H1 (cell line): ENCODE data around the gene DHX58. TPM values are rescaled to one million over a fixed set of nuclear protein-coding genes. Genes with fewer than 3 reads are reported as not detected.

Experiments used
- CTCF ChIA-PET: fragments of 300-600 bp; sonication (Branson Sonifier 250); formaldehyde crosslinking; loops from one replicate; lab custom pipeline; 2021; ENCODE audit not compliant: partially characterized antibody; lab: Charles Lee
- POLR2A ChIA-PET: fragments of 300-600 bp; sonication (Branson Sonifier 250); formaldehyde crosslinking; loops from one replicate; lab custom pipeline; 2021; ENCODE audit warnings: inconsistent platforms; ENCODE audit not compliant: partially characterized antibody; lab: Charles Lee
- DNase-seq, 2 experiments: peaks; one replicate each; pipeline versions ENCODE4 v3.0.0 to v3.0.0-alpha.2; 2010 to 2022; ENCODE audit warnings: low spot score in 2 of 2, low read depth in 1 of 2, mixed read lengths in 1 of 2
- FAIRE-seq: peaks from 2 replicates; lab custom pipeline; 2011; peaks lifted over from hg19 to GRCh38; lab: Jason Lieb, UNC
- H2AFZ ChIP-seq: 2 replicates; pipeline ENCODE4 v1.8.1; 2012; ENCODE audit warnings: low read length, inconsistent platforms
- H2AK5ac ChIP-seq: 2 replicates; pipeline ENCODE4 v1.6.1; 2013; ENCODE audit warnings: low read depth, low read length
- H2BK120ac ChIP-seq: replicated peaks from 2 replicates; pipeline ENCODE3; 2013; ENCODE audit warnings: low read depth, low read length, inconsistent platforms
- H2BK12ac ChIP-seq: 2 replicates; pipeline ENCODE4 v1.6.1; 2013; ENCODE audit warnings: low read depth, low read length
- H2BK15ac ChIP-seq: 2 replicates; pipeline ENCODE4 v1.6.1; 2013; ENCODE audit warnings: low read length
- H2BK20ac ChIP-seq: 2 replicates; pipeline ENCODE4 v1.6.1; 2013; ENCODE audit warnings: low read length
- H2BK5ac ChIP-seq: 2 replicates; pipeline ENCODE4 v1.6.1; 2013; ENCODE audit warnings: low read depth, low read length
- H3K14ac ChIP-seq: 2 replicates; pipeline ENCODE4 v1.6.1; 2013; ENCODE audit warnings: inconsistent platforms; ENCODE audit not compliant: insufficient read length
- H3K18ac ChIP-seq: 2 replicates; pipeline ENCODE4 v1.6.1; 2013; ENCODE audit warnings: low read length; ENCODE audit errors: extremely low read depth
- H3K23ac ChIP-seq: 2 replicates; pipeline ENCODE4 v1.6.1; 2013; ENCODE audit warnings: inconsistent platforms; ENCODE audit not compliant: insufficient read length
- H3K23me2 ChIP-seq: 2 replicates; pipeline ENCODE4 v1.6.1; 2013; ENCODE audit warnings: low read depth, low read length
- H3K27ac ChIP-seq: 2 replicates; pipeline ENCODE4 v1.6.1; 2011; ENCODE audit warnings: low read depth, low read length, inconsistent platforms
- H3K27me3 ChIP-seq, 4 experiments: replicated peaks in 1 of 4; 1 replicate in 1 of 4; 2 replicates in 3 of 4; pipeline versions ENCODE4 v1.6.1 to v1.8.1; 2011 to 2013; ENCODE audit warnings: low read length in 3 of 4, mild to moderate bottlenecking in 3 of 4, inconsistent platforms in 2 of 4, mixed read lengths in 2 of 4, moderate library complexity in 1 of 4; ENCODE audit not compliant: control insufficient read depth in 3 of 4, insufficient read depth in 3 of 4; ENCODE audit errors: extremely low read depth in 1 of 4
- H3K36me3 ChIP-seq, 4 experiments: 2 replicates each; pipeline versions ENCODE4 v1.6.1 to v1.8.1; 2011 to 2013; ENCODE audit warnings: mild to moderate bottlenecking in 4 of 4, low read length in 3 of 4, moderate library complexity in 2 of 4, control low read depth in 1 of 4, inconsistent platforms in 1 of 4; ENCODE audit not compliant: insufficient read depth in 4 of 4, control insufficient read depth in 2 of 4
- H3K4ac ChIP-seq: replicated peaks from 2 replicates; pipeline ENCODE3; 2013; ENCODE audit warnings: low read length, low read depth, mixed read lengths, inconsistent platforms; ENCODE audit not compliant: insufficient read length
- H3K4me1 ChIP-seq, 4 experiments: replicated peaks in 1 of 4; 1 replicate in 1 of 4; 2 replicates in 3 of 4; pipeline versions ENCODE4 v1.6.1 to v1.8.1; 2011 to 2013; ENCODE audit warnings: low read length in 3 of 4, inconsistent platforms in 2 of 4, mixed read lengths in 1 of 4; ENCODE audit not compliant: insufficient read depth in 4 of 4, control insufficient read depth in 3 of 4
- H3K4me2 ChIP-seq, 2 experiments: 2 replicates each; pipeline versions ENCODE4 v1.6.1 to v1.8.1; 2011 to 2013; ENCODE audit warnings: low read depth in 2 of 2, low read length in 2 of 2, control low read depth in 1 of 2, inconsistent platforms in 1 of 2, mild to moderate bottlenecking in 1 of 2; ENCODE audit not compliant: insufficient read depth in 1 of 2
- H3K4me3 ChIP-seq, 4 experiments: fragments of 200-600, 300-600 bp in 1 of 4; sonication (generic), shearing (Covaris generic), sonication (Bioruptor Twin) in 1 of 4; 2 replicates each; pipeline versions ENCODE4 v1.5.1 to v1.8.1; 2011 to 2016; ENCODE audit warnings: low read length in 4 of 4, low read depth in 3 of 4, control low read depth in 2 of 4, inconsistent platforms in 2 of 4, mild to moderate bottlenecking in 2 of 4, mixed read lengths in 1 of 4, moderate library complexity in 1 of 4; ENCODE audit not compliant: insufficient read depth in 2 of 4; ENCODE audit errors: extremely low read depth in 1 of 4
- H3K56ac ChIP-seq: replicated peaks from 2 replicates; pipeline ENCODE3; 2013; ENCODE audit warnings: low read depth, mild to moderate bottlenecking, mixed read lengths, low read length, inconsistent platforms; ENCODE audit not compliant: insufficient read length
- H3K79me1 ChIP-seq: 2 replicates; pipeline ENCODE4 v1.6.1; 2013; ENCODE audit warnings: low read depth, low read length, control low read depth
- H3K79me2 ChIP-seq, 2 experiments: 2 replicates each; pipeline versions ENCODE4 v1.6.1 to v1.8.1; 2012 to 2013; ENCODE audit warnings: low read length in 2 of 2, mild to moderate bottlenecking in 2 of 2, inconsistent platforms in 1 of 2; ENCODE audit not compliant: insufficient read depth in 2 of 2, control insufficient read depth in 1 of 2
- H3K9ac ChIP-seq, 4 experiments: replicated peaks in 1 of 4; 1 replicate in 1 of 4; 2 replicates in 3 of 4; pipeline versions ENCODE4 v1.6.1 to v1.8.1; 2011 to 2013; ENCODE audit warnings: low read depth in 3 of 4, low read length in 3 of 4, control low read depth in 2 of 4, mild to moderate bottlenecking in 2 of 4, moderate library complexity in 2 of 4, inconsistent platforms in 1 of 4; ENCODE audit errors: extremely low read depth in 1 of 4
- H3K9me3 ChIP-seq, 2 experiments: 2 replicates each; pipeline versions ENCODE4 v1.6.1 to v1.8.1; 2012 to 2013; ENCODE audit warnings: mild to moderate bottlenecking in 2 of 2, moderate library complexity in 2 of 2, control low read depth in 1 of 2, inconsistent platforms in 1 of 2, low read depth in 1 of 2, low read length in 1 of 2, mixed read lengths in 1 of 2; ENCODE audit not compliant: insufficient read depth in 2 of 2
- H4K20me1 ChIP-seq, 2 experiments: replicated peaks in 1 of 2; 2 replicates each; pipeline versions ENCODE3 to v1.8.1; 2011 to 2013; ENCODE audit warnings: inconsistent platforms in 2 of 2, low read length in 2 of 2, mild to moderate bottlenecking in 1 of 2; ENCODE audit not compliant: insufficient read depth in 2 of 2, control insufficient read depth in 1 of 2
- H4K5ac ChIP-seq: 2 replicates; pipeline ENCODE4 v1.6.1; 2013; ENCODE audit warnings: low read length, low read depth, mixed read lengths, inconsistent platforms; ENCODE audit not compliant: insufficient read length
- H4K8ac ChIP-seq: 2 replicates; pipeline ENCODE4 v1.8.0; 2013; ENCODE audit warnings: mild to moderate bottlenecking, moderate library complexity, low read length, inconsistent platforms; ENCODE audit not compliant: insufficient read depth; ENCODE audit errors: extremely low read depth
- H4K91ac ChIP-seq: replicated peaks from 2 replicates; pipeline ENCODE3; 2013; ENCODE audit warnings: low read length, mixed read lengths, inconsistent platforms; ENCODE audit not compliant: insufficient read length
- BRCA1 ChIP-seq: IDR thresholded peaks from 2 replicates; pipeline ENCODE4 v1.6.1; 2012; ENCODE audit warnings: low read depth, low read length, improper control_type of control experiment
- CBX8 ChIP-seq: fragments of 300-800, 300-1000 bp; sonication (generic); IDR thresholded peaks from 2 replicates; pipeline ENCODE4 v1.7.1; 2016; ENCODE audit warnings: low read depth, low read length, borderline replicate concordance
- CEBPB ChIP-seq: IDR thresholded peaks from 2 replicates; pipeline ENCODE4 v1.6.1; 2012; ENCODE audit warnings: low read depth, low read length
- CREB1 ChIP-seq: IDR thresholded peaks from 2 replicates; pipeline ENCODE4 v1.6.1; 2012; ENCODE audit warnings: inconsistent platforms
- E2F6 ChIP-seq: IDR thresholded peaks from 2 replicates; pipeline ENCODE4 v1.6.1; 2012; ENCODE audit warnings: inconsistent platforms
- FOSL1 ChIP-seq: IDR thresholded peaks from 2 replicates; pipeline ENCODE4 v1.6.1; 2011; ENCODE audit warnings: mild to moderate bottlenecking, low read depth, low read length, moderate library complexity; ENCODE audit not compliant: insufficient read depth
- RBBP5 ChIP-seq: IDR thresholded peaks from 2 replicates; pipeline ENCODE4 v1.7.1; 2012; ENCODE audit warnings: low read depth, mild to moderate bottlenecking, inconsistent platforms, low read length, moderate library complexity, borderline replicate concordance
- RXRA ChIP-seq: IDR thresholded peaks from 2 replicates; pipeline ENCODE4 v1.6.1; 2011; ENCODE audit warnings: low read depth, mild to moderate bottlenecking, low read length, moderate library complexity; ENCODE audit not compliant: insufficient read depth
- SIRT6 ChIP-seq: IDR thresholded peaks from one replicate; pipeline ENCODE4 v1.7.1; 2012; ENCODE audit warnings: low read length, inconsistent platforms
- SP1 ChIP-seq: IDR thresholded peaks from 2 replicates; pipeline ENCODE4 v1.6.1; 2011; ENCODE audit warnings: low read depth, low read length
- SP4 ChIP-seq: IDR thresholded peaks from 2 replicates; pipeline ENCODE4 v1.6.1; 2012; ENCODE audit warnings: low read length, inconsistent platforms
- SUZ12 ChIP-seq: fragments of 200-600 bp; sonication (generic); IDR thresholded peaks from 2 replicates; pipeline ENCODE4 v1.6.1; 2012; ENCODE audit warnings: mild to moderate bottlenecking, inconsistent platforms, low read length, moderate library complexity, mixed read lengths
- TAF7 ChIP-seq: optimal IDR thresholded peaks from 2 replicates; pipeline ENCODE3; 2011; ENCODE audit warnings: low read depth, mild to moderate bottlenecking, inconsistent platforms, low read length, moderate library complexity, borderline replicate concordance
- WGBS, 2 experiments: shearing (Covaris generic) in 1 of 2; methylation state at CpG; one replicate each; pipeline versions ENCODE4 v1.1.6 to v1.1.7; 2013 to 2015; ENCODE audit warnings: low lambda C conversion rate in 2 of 2, mixed read lengths in 2 of 2, inconsistent platforms in 1 of 2, low coverage in 1 of 2, missing lambda C conversion rate in 1 of 2; ENCODE audit not compliant: insufficient replicate concordance in 2 of 2, insufficient coverage in 1 of 2, insufficient read length in 1 of 2; ENCODE audit errors: extremely low coverage in 1 of 2, missing lambda C conversion rate in 1 of 2; 5-methylcytosine and 5-hydroxymethylcytosine counted together
- polyA plus RNA-seq, 7 experiments: library from polyadenylated mRNA; depleted of rRNA in 3 of 7; stranded (reverse) in 5 of 7; unstranded in 2 of 7; fragments of >200 nt in 5 of 7; fragments of 200-250 nt in 2 of 7; gene quantifications; 1 replicate in 5 of 7; 2 replicates in 1 of 7; 4 replicates in 1 of 7; pipeline versions ENCODE4 v1.2.1 to v1.2.3, GENCODE V29; 2011 to 2013; ENCODE audit warnings: missing spikeins in 2 of 7, mixed read lengths in 2 of 7
- total RNA-seq: library from RNA; stranded (reverse); fragmentation: NEBNext Ultra II Directional; extraction: Animal tissue kit (Norgen Biotek cat#: 25700); gene quantifications from 2 replicates; pipeline ENCODE4 v1.2.1, GENCODE V29; 2021
- TF ChIP-seq, protein P1 (sequence below): IDR thresholded peaks from 2 replicates; pipeline ENCODE4 v1.6.1; 2011; ENCODE audit warnings: low read depth, mild to moderate bottlenecking, low read length; ENCODE audit not compliant: insufficient read depth

The DHX58 gene
- total and polyA plus RNA-seq, 2 of the 8 experiments (the other 6 are each of a cell fraction or from before 2014, with no cell fraction given), result 5.6 to 9.9 TPM

DNA sequence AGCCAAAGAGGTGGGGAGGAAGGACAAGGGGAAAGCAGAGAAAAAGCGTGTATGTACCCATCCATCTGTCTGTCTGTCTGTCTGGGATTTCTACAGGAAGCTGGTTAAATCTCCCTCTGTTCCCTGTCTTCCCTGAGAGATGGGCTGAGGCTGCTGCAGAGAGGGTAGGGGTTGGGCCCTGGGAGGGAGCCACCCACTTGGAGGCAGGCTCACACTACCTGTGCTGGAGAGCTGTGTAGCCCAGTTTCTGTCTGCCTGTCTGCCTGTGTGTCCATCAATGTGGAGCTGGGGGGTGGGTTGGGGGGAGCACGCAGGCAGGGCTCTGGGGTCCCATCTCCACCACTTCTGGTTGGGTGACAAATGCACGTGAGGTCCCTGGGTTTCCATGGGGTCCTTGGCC is 43.5 kb downstream of the DHX58 start:
- Histone ChIP-seq H3K56ac (no peak overlapping the region), H2BK120ac (no peak overlapping the region), H3K27ac (no peak overlapping the region), H4K5ac (no peak overlapping the region), H4K20me1 (no peaks in the 10 kb centered on the region), H2AFZ (no peak overlapping the region), H3K9ac (no peak overlapping the region), H3K4me1 (peaks cover 0 to 8% (median 4%) of the 10 kb centered on the region in 4 experiments; a peak in 5 of 7 replicates), H2BK12ac (no peak overlapping the region), H3K14ac (no peak overlapping the region), H4K91ac (no peak overlapping the region), H3K4me3 (no peak overlapping the region), H3K27me3 (no peaks in the 10 kb centered on the region; a peak in 2 of 7 replicates), H3K4me2 (no peak overlapping the region), H3K4ac (no peak overlapping the region), H3K18ac (no peak overlapping the region), H3K23me2 (peaks cover 4% of the 10 kb centered on the region), H2BK5ac (no peak overlapping the region), H4K8ac (no peak overlapping the region), H2AK5ac (no peak overlapping the region), H3K23ac (no peak overlapping the region), H3K79me2 (no peaks in the 10 kb centered on the region), H3K79me1 (no peaks in the 10 kb centered on the region), H2BK20ac (no peak overlapping the region), H2BK15ac (no peak overlapping the region), H3K9me3 (no peaks in the 10 kb centered on the region), H3K36me3 (no peaks in the 10 kb centered on the region)
- POLR2A ChIA-PET, result no interaction called here
- CTCF ChIA-PET, result interaction anchor here (0.7 to 17.0 kb wide), 10 partner anchors 10 to 111 kb away, joined by 3 to 381 read pairs (median 52); partner anchors contain the start of genes DHX58, HSPB9, KAT2A and ZNF385C
- DNase-seq (no peak), FAIRE-seq (no peak)
- 87% methylated on average over 3 of the region's 3 CpGs; no CpG with 5 or more reads in 1 of the 2 experiments for whole genome bisulfite sequencing, 2 experiments
- TF ChIP-seq, protein P1, sequence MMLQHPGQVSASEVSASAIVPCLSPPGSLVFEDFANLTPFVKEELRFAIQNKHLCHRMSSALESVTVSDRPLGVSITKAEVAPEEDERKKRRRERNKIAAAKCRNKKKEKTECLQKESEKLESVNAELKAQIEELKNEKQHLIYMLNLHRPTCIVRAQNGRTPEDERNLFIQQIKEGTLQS, result no peak
- no peak for TF ChIP-seq CEBPB
- no peak for TF ChIP-seq RBBP5
- no peak for TF ChIP-seq CBX8
- no peak for TF ChIP-seq BRCA1
- TF ChIP-seq FOSL1, result no peak
- TF ChIP-seq SIRT6, result no peak
- TF ChIP-seq SUZ12, result no peak
- TF ChIP-seq TAF7, result no peak
- TF ChIP-seq SP4, result no peak
- no peak for TF ChIP-seq E2F6
- no peak for TF ChIP-seq RXRA
- TF ChIP-seq SP1, result no peak
- no peak for TF ChIP-seq CREB1
